Measurements from ENCODE around the gene KIF25. TPM values are rescaled to one million over a fixed set of nuclear protein-coding genes. Genes with fewer than 3 reads are reported as not detected.

KIF25 gene
- total RNA-seq, 1 experiment from 2014 or later = not detected

DNA sequence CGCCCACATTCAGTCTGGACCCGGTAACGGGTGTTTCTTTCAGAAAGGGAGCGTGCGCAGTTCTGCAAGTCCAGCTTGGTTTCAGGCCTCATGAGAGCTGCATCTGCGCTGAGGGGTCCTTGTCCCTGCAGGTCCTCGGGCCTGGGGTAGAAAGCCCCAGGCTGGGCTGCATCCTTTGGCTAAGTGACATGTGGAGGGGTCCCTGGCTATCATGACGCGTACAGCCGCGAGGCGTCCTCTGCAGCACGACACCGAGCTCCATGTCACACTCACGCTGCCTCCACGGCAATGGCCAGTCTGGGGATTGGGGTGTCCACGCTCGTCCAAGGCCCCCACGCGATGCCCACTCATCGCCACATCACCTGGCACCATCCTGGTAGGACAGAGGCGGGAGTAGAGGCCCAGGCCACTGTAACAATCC, 1.7 kb upstream of the KIF25 start:
- Histone ChIP-seq H3F3A (ENCODE audit: insufficient read depth, low read depth) (peaks cover 12% of the 10 kb centered on the region; the same call in 1 of the 2 replicates), H3K4me2 (no peak overlapping the region), H3K4me1 (replicated peaks; ENCODE audit: insufficient read depth) (no peaks in the 10 kb centered on the region), H3K9me2 (ENCODE audit: insufficient read depth) (no peaks in the 10 kb centered on the region), H3K9me3 (ENCODE audit: insufficient read depth, low read depth) (no peaks in the 10 kb centered on the region), H2AFZ (no peak overlapping the region), H3K27me3 (ENCODE audit: insufficient read depth, low read depth) (peaks cover 20% of the 10 kb centered on the region; the same call in 1 of the 2 replicates), H3K4me3 (no peak overlapping the region), H4K20me1 (ENCODE audit: insufficient read depth) (no peaks in the 10 kb centered on the region), H3K79me2 (ENCODE audit: low read depth) (no peaks in the 10 kb centered on the region), H3K36me3 (ENCODE audit: low read depth) (no peaks in the 10 kb centered on the region), H3K27ac (no peak overlapping the region)
- TF ChIP-seq EZH2 (IDR thresholded peaks at IDR 0.05; ENCODE audit: low read depth) = no peak
- TF ChIP-seq, protein P1, sequence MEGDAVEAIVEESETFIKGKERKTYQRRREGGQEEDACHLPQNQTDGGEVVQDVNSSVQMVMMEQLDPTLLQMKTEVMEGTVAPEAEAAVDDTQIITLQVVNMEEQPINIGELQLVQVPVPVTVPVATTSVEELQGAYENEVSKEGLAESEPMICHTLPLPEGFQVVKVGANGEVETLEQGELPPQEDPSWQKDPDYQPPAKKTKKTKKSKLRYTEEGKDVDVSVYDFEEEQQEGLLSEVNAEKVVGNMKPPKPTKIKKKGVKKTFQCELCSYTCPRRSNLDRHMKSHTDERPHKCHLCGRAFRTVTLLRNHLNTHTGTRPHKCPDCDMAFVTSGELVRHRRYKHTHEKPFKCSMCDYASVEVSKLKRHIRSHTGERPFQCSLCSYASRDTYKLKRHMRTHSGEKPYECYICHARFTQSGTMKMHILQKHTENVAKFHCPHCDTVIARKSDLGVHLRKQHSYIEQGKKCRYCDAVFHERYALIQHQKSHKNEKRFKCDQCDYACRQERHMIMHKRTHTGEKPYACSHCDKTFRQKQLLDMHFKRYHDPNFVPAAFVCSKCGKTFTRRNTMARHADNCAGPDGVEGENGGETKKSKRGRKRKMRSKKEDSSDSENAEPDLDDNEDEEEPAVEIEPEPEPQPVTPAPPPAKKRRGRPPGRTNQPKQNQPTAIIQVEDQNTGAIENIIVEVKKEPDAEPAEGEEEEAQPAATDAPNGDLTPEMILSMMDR (conservative IDR thresholded peaks at IDR 0.05) = no peak
- DNase-seq = no peak
- CTCF ChIA-PET = no interaction called here
- POLR2A ChIA-PET (ENCODE audit: unreplicated experiment) = no interaction called here
- no TSS peak for BruUV-seq (replicated peaks)
- intact Hi-C loops (cut with micrococcal nuclease; ENCODE audit: unreplicated experiment) = no loop called here

DNA sequence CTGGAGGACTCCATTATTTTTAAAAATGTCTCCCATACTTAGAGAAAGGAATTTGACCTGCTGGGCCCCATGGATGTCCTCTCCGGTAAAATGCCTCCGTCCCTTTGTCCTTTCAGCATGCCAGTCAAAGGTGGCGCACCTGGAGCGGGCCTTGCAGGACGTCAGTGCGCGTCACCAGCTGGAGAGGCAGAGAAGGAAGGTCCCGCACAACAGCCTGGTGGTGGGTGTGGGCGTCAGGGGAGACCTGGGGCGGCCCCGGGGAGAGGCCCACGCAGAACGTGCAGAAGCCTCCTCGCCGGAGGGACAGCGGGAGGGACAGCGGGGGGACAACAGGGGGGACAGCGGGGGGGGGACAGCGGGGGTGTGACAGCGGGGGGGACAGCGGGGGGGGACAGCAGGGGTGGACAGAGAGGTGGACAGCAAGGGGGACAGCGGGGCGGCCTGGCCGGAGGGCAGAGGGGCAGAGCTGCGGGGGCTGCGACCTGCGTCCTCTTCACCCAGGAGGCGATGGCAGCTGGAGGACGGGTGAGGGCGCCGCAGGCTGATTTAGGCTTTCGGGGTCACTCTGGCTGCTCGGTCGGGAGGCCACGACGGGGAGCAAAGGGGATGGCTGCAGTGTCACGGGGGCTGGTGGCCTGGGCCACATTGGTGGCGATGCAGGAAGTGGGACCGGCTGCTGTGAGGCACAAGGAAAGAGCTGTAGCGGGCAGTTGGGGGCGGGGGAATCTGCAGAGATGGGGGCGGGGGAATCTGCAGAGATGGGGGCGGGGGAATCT, 859 bp upstream of the KIF25 start:
- ChIA-PET POLR2A (ENCODE audit: unreplicated experiment) (no interaction called here), CTCF (no interaction called here)
- Histone ChIP-seq H3K4me1 (replicated peaks; ENCODE audit: insufficient read depth) (no peaks in the 10 kb centered on the region), H3K4me3 (no peak overlapping the region), H3K4me2 (no peak overlapping the region), H4K20me1 (ENCODE audit: insufficient read depth) (no peaks in the 10 kb centered on the region), H3K9me2 (ENCODE audit: insufficient read depth) (no peaks in the 10 kb centered on the region), H2AFZ (no peak overlapping the region), H3K79me2 (ENCODE audit: low read depth) (no peaks in the 10 kb centered on the region), H3K27ac (no peak overlapping the region), H3K36me3 (ENCODE audit: low read depth) (no peaks in the 10 kb centered on the region), H3F3A (ENCODE audit: insufficient read depth, low read depth) (peaks cover 12% of the 10 kb centered on the region; the same call in 1 of the 2 replicates), H3K27me3 (ENCODE audit: insufficient read depth, low read depth) (peaks cover 23% of the 10 kb centered on the region; the same call in 1 of the 2 replicates), H3K9me3 (ENCODE audit: insufficient read depth, low read depth) (no peaks in the 10 kb centered on the region)
- intact Hi-C loops (cut with micrococcal nuclease; ENCODE audit: unreplicated experiment) = no loop called here
- no peak for DNase-seq
- no TSS peak for BruUV-seq (replicated peaks)
- TF ChIP-seq, protein P1 (conservative IDR thresholded peaks at IDR 0.05) = no peak
- no peak for TF ChIP-seq EZH2 (IDR thresholded peaks at IDR 0.05; ENCODE audit: low read depth)

GRCh38 chr6:167998215-167998614, 744 bp downstream of the KIF25 start:
- peaks cover 27% of the 10 kb centered on the region; the same call in 1 of the 2 replicates for H3K27me3 ChIP-seq (ENCODE audit: insufficient read depth, low read depth)
- no peaks in the 10 kb centered on the region for H3K9me2 ChIP-seq (ENCODE audit: insufficient read depth)
- intact Hi-C loops (cut with micrococcal nuclease; ENCODE audit: unreplicated experiment) = no loop called here
- no peaks in the 10 kb centered on the region for H3K79me2 ChIP-seq (ENCODE audit: low read depth)
- CTCF ChIA-PET = no interaction called here
- peaks cover 12% of the 10 kb centered on the region; the same call in 1 of the 2 replicates for H3F3A ChIP-seq (ENCODE audit: insufficient read depth, low read depth)
- H3K4me1 ChIP-seq (replicated peaks; ENCODE audit: insufficient read depth) = peaks cover 7% of the 10 kb centered on the region; the same call in 1 of the 2 replicates
- TF ChIP-seq, protein P1 (conservative IDR thresholded peaks at IDR 0.05) = no peak
- no peak for TF ChIP-seq EZH2 (IDR thresholded peaks at IDR 0.05; ENCODE audit: low read depth)
- H3K36me3 ChIP-seq (ENCODE audit: low read depth) = no peaks in the 10 kb centered on the region
- H3K4me3 ChIP-seq = no peak overlapping the region
- H4K20me1 ChIP-seq (ENCODE audit: insufficient read depth) = no peaks in the 10 kb centered on the region
- H3K4me2 ChIP-seq = no peak overlapping the region
- no TSS peak for BruUV-seq (replicated peaks)
- POLR2A ChIA-PET (ENCODE audit: unreplicated experiment) = no interaction called here
- no peaks in the 10 kb centered on the region for H3K9me3 ChIP-seq (ENCODE audit: insufficient read depth, low read depth)
- DNase-seq = no peak
- no peak overlapping the region for H2AFZ ChIP-seq
- H3K27ac ChIP-seq = no peak overlapping the region
